ENCODE results near the gene IPO4.

The IPO4 gene

DNA sequence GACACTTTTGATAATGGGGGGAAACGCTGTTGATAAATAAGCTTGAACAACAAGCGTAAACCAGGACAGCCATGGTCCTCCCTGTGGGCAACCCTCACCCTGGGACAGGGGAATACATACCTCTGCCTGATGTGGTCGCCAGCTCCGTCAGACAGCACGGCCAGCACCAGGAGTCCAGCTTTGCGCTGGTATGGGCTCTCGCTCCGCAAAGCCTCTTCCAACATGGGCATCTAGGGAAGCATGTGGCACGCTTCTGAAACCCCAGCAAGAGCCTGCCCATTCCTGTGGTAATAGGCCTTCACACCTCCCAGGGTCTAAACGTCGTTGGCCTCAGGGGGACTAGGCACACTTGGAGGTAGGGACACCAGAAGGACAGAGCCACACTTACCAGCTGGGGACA is 2.9 kb downstream of the IPO4 start:
- Histone ChIP-seq H3K9me3 (ENCODE audit: control insufficient read depth, insufficient read depth, low read depth, low read length) (no peaks in the 10 kb centered on the region), H3K4me3 (ENCODE audit: low read depth, low read length) (no peak overlapping the region), H3K27ac (ENCODE audit: extremely low read depth, low read depth, low read length) (no peak overlapping the region), H3K36me3 (ENCODE audit: control insufficient read depth in 2 of 2, insufficient read depth in 1 of 2, low read length in 2 of 2) (peaks cover 0 to 83% of the 10 kb centered on the region in 2 experiments; a peak in 2 of 3 replicates), H3K4me1 (ENCODE audit: control insufficient read depth, insufficient read depth, low read length) (peaks cover 7% of the 10 kb centered on the region; the same call in 1 of the 2 replicates)
- POLR2A ChIA-PET = interaction anchor here (0.7 to 1.0 kb wide), 2 partner anchors 10 to 15 kb away, joined by 4 to 8 read pairs; no protein-coding TSS in a partner anchor
- TF ChIP-seq ZNF510 (tag by site-specific recombination; IDR thresholded peaks at IDR 0.05; ENCODE audit: insufficient replicate concordance) (no peak), ZSCAN16 (tag by site-specific recombination; IDR thresholded peaks at IDR 0.05) (no peak), OSR2 (tag by site-specific recombination; IDR thresholded peaks at IDR 0.05) (no peak), GFI1B (tag by site-specific recombination; IDR thresholded peaks at IDR 0.05) (no peak), ZNF274 (IDR thresholded peaks at IDR 0.05; ENCODE audit: low read length) (no peak), ZNF274 (tag by site-specific recombination; IDR thresholded peaks at IDR 0.05; ENCODE audit: borderline replicate concordance) (no peak), ZBTB49 (tag by site-specific recombination; IDR thresholded peaks at IDR 0.05; ENCODE audit: low read depth) (no peak), ZNF24 (tag by site-specific recombination; IDR thresholded peaks at IDR 0.05) (no peak), TSHZ1 (tag by site-specific recombination; IDR thresholded peaks at IDR 0.05; ENCODE audit: borderline replicate concordance) (no peak), YY2 (tag by site-specific recombination; IDR thresholded peaks at IDR 0.05) (no peak), ZNF610 (tag by site-specific recombination; IDR thresholded peaks at IDR 0.05; ENCODE audit: borderline replicate concordance) (no peak), ZNF660 (tag by site-specific recombination; IDR thresholded peaks at IDR 0.05) (no peak)
- TF ChIP-seq, protein P1, sequence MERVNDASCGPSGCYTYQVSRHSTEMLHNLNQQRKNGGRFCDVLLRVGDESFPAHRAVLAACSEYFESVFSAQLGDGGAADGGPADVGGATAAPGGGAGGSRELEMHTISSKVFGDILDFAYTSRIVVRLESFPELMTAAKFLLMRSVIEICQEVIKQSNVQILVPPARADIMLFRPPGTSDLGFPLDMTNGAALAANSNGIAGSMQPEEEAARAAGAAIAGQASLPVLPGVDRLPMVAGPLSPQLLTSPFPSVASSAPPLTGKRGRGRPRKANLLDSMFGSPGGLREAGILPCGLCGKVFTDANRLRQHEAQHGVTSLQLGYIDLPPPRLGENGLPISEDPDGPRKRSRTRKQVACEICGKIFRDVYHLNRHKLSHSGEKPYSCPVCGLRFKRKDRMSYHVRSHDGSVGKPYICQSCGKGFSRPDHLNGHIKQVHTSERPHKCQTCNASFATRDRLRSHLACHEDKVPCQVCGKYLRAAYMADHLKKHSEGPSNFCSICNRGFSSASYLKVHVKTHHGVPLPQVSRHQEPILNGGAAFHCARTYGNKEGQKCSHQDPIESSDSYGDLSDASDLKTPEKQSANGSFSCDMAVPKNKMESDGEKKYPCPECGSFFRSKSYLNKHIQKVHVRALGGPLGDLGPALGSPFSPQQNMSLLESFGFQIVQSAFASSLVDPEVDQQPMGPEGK (tag by site-specific recombination; IDR thresholded peaks at IDR 0.05) = no peak
- CTCF ChIA-PET = interaction anchor here (0.6 to 2.2 kb wide), 3 partner anchors 24 to 111 kb away, joined by 3 to 8 read pairs (median 5); partner anchors contain the start of gene IRF9

DNA sequence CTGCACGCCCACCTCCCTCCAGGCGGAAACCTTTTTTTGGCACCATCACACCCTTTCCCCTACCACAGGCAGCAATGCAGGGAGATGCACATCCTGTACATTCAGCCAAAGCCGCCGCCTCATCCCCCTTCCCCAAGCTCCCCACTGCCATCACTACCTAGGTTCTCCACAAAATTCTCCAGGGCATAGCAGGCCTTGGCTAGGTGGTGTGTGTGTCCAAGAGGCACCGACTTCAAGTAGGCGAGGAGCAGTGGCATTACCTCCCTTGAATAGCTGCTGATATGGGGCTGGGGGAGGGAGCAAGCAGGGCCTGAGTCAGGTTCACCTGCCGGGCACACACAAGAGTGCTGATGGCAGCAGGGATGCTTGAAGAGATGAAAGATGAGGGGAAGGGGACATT is 3.6 kb downstream of the IPO4 start:
- no peak overlapping the region for H3K27ac ChIP-seq (ENCODE audit: extremely low read depth, low read depth, low read length)
- no peaks in the 10 kb centered on the region for H3K9me3 ChIP-seq (ENCODE audit: control insufficient read depth, insufficient read depth, low read depth, low read length)
- ChIA-PET CTCF (interaction anchor here (0.9 to 2.2 kb wide), 2 partner anchors 24 to 112 kb away, joined by 5 to 8 read pairs; partner anchors contain the start of gene IRF9), POLR2A (interaction anchor here (0.5 to 1.0 kb wide), 2 partner anchors 14 to 91 kb away, joined by 3 to 8 read pairs; partner anchors contain the start of gene PCK2)
- TF ChIP-seq ZNF133 (tag by site-specific recombination; IDR thresholded peaks at IDR 0.05) = no peak
- TF ChIP-seq ZNF280C (tag by site-specific recombination; IDR thresholded peaks at IDR 0.05) = no peak
- no peak for TF ChIP-seq ZNF16 (tag by site-specific recombination; IDR thresholded peaks at IDR 0.05; ENCODE audit: low read depth)
- TF ChIP-seq ZNF692 (tag by site-specific recombination; IDR thresholded peaks at IDR 0.05) = no peak
- H3K4me1 ChIP-seq (ENCODE audit: control insufficient read depth, insufficient read depth, low read length) = peaks cover 7% of the 10 kb centered on the region; the same call in 1 of the 2 replicates
- H3K36me3 ChIP-seq (ENCODE audit: control insufficient read depth in 2 of 2, insufficient read depth in 1 of 2, low read length in 2 of 2) = peaks cover 0 to 84% of the 10 kb centered on the region in 2 experiments; a peak in 2 of 3 replicates
- H3K4me3 ChIP-seq (ENCODE audit: low read depth, low read length) = no peak overlapping the region
